ENCODE data around the gene DCST2. TPM values are rescaled to one million over a fixed set of nuclear protein-coding genes. Genes with fewer than 3 reads are reported as not detected.
A peak's percentile ranks its signal among the peaks of the same experiment; 100 is the strongest.

The DCST2 gene
- total and polyA plus RNA-seq, 7 experiments from 2014 or later = 0.22 to 3.3 (median 2.4) TPM; not detected in 2

DNA sequence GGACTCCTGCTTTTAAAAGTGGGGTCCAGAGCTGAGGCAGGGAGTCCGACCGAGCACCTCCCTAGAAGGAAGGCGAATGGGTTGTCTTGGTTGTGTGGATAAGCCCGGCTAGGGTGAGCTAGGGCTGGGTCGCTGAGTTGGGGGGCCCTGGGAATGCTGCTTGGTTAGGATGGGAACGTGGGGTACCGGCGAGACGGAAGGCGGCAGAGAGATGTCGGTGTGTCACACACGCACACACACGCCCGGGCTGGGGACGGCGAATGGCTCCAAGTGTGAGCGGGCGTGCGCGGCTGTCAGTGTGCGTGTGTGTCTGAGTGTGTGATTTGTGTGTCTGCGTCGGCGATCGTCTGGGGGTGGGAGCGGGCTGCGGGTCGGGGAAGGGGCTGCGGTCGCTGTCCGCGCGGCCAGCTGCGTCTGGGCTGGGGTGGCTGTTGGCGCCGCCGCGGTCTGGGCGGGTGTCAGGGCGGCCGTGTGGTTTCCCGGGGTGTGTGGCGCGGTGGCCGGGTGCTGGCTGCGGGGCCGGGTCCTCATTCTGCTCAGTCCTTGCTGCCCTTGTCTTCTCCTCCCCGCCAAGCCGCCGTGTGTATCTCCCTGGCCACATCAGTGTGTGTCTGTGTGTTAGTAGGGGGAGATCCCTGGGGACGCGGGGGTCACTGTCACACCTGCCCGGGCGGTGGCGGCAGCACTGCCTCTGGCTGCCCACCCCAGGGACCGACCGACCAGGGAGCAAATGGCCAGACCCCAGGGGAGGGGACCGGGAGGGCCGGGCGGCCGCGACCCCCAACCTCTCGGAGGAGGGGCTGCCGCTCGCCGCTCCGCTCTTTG is 46.1 kb upstream of the DCST2 start:
- peak in 2 of 9 donors; percentile 24 to 40 for DNase-seq
- peaks cover 0 to 4% (median 0%) of the 10 kb centered on the region in 5 donors for H3K36me3 Mint-ChIP-seq
- peak overlapping the region in 8 of 9 donors; percentile 1 to 84 (median 50) for H3K27ac Mint-ChIP-seq
- H3K4me3 ChIP-seq (ENCODE audit: low read length) = peak overlapping the region; percentile 48
- peaks cover 30 to 69% (median 55%) of the 10 kb centered on the region in 7 donors for H3K4me1 Mint-ChIP-seq
- ChIA-PET CTCF (interaction anchor here (0.7 to 8.1 kb wide), 4 partner anchors 16 to 42 kb away, joined by 3 to 52 read pairs (median 4); partner anchors contain the start of gene EFNA4), POLR2A (interaction anchor here (0.6 to 1.7 kb wide), 5 partner anchors 10 to 93 kb away, joined by 3 to 8 read pairs (median 4); partner anchors contain the start of genes EFNA4 and KRTCAP2)
- no peaks in the 10 kb centered on the region for H3K9me3 ChIP-seq (ENCODE audit: control insufficient read depth in 2 of 3, low read length in 3 of 3)
- peaks cover 28 to 31% of the 10 kb centered on the region in 2 donors for H3K27me3 ChIP-seq (ENCODE audit: control insufficient read depth in 2 of 2, insufficient read depth in 2 of 2, low read length in 2 of 2)
- no peak for ATAC-seq
- peak overlapping the region; percentile 79 to 92 (median 86) for H3K4me3 Mint-ChIP-seq
- H3K9me3 Mint-ChIP-seq = peaks cover 0 to 4% (median 0%) of the 10 kb centered on the region in 11 donors
- H3K36me3 ChIP-seq (ENCODE audit: control insufficient read depth in 2 of 3, insufficient read depth in 3 of 3, low read length in 3 of 3) = no peaks in the 10 kb centered on the region
- H3K4me1 ChIP-seq (ENCODE audit: control insufficient read depth in 2 of 2, insufficient read depth in 2 of 2, low read length in 2 of 2) = peaks cover 51 to 53% of the 10 kb centered on the region in 2 donors
- intact Hi-C loops (cut with micrococcal nuclease) = loop anchor here (1.0 to 10.0 kb wide), 5 partner anchors 8 to 605 kb away; partner anchors contain the start of genes PBXIP1 (in 1 of the 2) and SLC50A1 (in 1 of the 2)
- peaks cover 17 to 56% (median 31%) of the 10 kb centered on the region in 5 donors for H3K27me3 Mint-ChIP-seq
- H3K27ac ChIP-seq (ENCODE audit: low read depth, low read length) = no peak overlapping the region

DNA sequence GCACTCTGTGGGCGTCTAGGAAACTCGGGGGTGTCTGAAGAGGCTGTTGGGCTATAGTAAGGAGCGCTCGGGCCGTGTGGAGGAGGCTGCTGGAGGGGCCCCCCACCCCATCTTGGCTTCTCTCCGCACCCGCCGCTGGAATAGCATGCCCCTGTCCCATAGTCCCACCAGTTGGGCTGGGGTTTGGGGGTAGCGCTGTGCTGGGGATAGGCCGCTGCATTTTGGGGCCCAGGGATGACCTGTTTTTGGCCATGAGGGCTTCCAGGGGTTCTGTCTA is 45.6 kb upstream of the DCST2 start:
- ATAC-seq (no peak), DNase-seq (no peak)
- Mint-ChIP-seq H3K27me3 (peaks cover 13 to 51% (median 29%) of the 10 kb centered on the region in 5 donors), H3K4me1 (peaks cover 25 to 68% (median 53%) of the 10 kb centered on the region in 7 donors), H3K4me3 (peak overlapping the region; percentile 79 to 92 (median 86)), H3K27ac (peak overlapping the region in 8 of 9 donors; percentile 1 to 84 (median 50)), H3K36me3 (peaks cover 0 to 4% (median 0%) of the 10 kb centered on the region in 5 donors), H3K9me3 (peaks cover 0 to 4% (median 0%) of the 10 kb centered on the region in 11 donors)
- no peak overlapping the region for H3K27ac ChIP-seq (ENCODE audit: low read depth, low read length)
- H3K36me3 ChIP-seq (ENCODE audit: control insufficient read depth in 2 of 3, insufficient read depth in 3 of 3, low read length in 3 of 3) = no peaks in the 10 kb centered on the region
- peaks cover 26 to 27% of the 10 kb centered on the region in 2 donors for H3K27me3 ChIP-seq (ENCODE audit: control insufficient read depth in 2 of 2, insufficient read depth in 2 of 2, low read length in 2 of 2)
- ChIA-PET POLR2A (interaction anchor here (0.8 to 1.6 kb wide), 4 partner anchors 9 to 33 kb away, joined by 3 to 8 read pairs (median 4); partner anchors contain the start of gene EFNA4), CTCF (interaction anchor here (0.7 to 8.1 kb wide), 4 partner anchors 16 to 41 kb away, joined by 3 to 52 read pairs (median 4); partner anchors contain the start of gene EFNA4)
- peaks cover 47% of the 10 kb centered on the region in 2 donors for H3K4me1 ChIP-seq (ENCODE audit: control insufficient read depth in 2 of 2, insufficient read depth in 2 of 2, low read length in 2 of 2)
- H3K4me3 ChIP-seq (ENCODE audit: low read length) = peak overlapping the region; percentile 48
- H3K9me3 ChIP-seq (ENCODE audit: control insufficient read depth in 2 of 3, low read length in 3 of 3) = no peaks in the 10 kb centered on the region
- intact Hi-C loops (cut with micrococcal nuclease) = loop anchor here (1.0 kb wide), 2 partner anchors 8 to 17 kb away; no protein-coding TSS in a partner anchor

DNA sequence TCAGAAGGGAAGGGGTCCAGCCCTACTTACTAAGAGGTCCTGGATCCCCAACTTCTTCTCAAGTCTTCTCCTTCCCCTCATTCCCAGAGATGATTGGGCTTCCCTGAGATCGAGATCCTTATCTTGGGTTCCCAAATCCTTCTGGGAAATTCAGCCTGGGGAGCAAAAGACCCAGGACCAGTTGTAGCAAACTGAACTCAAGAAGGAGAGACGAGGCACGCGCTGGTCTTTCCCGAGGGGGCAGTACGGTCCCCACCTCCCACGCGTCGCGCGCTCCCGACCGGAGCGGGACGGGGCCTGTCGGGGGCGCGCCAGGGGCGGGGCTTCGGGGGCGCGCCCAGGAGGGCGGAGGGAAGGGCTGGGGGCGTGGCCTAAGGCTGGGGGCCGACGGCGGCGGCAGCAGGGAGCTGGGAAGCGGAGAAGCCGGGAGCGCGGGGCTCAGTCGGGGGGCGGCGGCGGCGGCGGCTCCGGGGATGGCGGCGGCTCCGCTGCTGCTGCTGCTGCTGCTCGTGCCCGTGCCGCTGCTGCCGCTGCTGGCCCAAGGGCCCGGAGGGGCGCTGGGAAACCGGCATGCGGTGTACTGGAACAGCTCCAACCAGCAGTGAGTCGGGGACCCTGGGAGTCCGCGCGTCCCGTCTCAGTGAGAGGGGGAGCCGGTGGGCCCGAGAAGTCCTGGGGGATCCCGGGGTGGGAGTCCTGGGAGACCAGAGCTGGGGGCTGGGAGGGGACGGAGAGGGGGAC is 45.1 kb upstream of the DCST2 start, which contains the start of gene EFNA3:
EFNA3 (plus strand) TSS at position 369 of the 741 bp plus-strand sequence; CDS start at position 474, 105 bp downstream.
- H3K4me1 Mint-ChIP-seq = peaks cover 23 to 68% (median 52%) of the 10 kb centered on the region in 7 donors
- peaks cover 8 to 46% (median 24%) of the 10 kb centered on the region in 5 donors for H3K27me3 Mint-ChIP-seq
- peak within 1 kb of the TSS; percentile 79 to 92 (median 86) for H3K4me3 Mint-ChIP-seq
- peak within 1 kb of the TSS; percentile 48 for H3K4me3 ChIP-seq (ENCODE audit: low read length)
- ATAC-seq (peak; percentile 82), DNase-seq (peak in 8 of 9 donors; percentile 39 to 85 (median 52))
- peak within 1 kb of the TSS; percentile 34 to 84 (median 56) for H3K27ac Mint-ChIP-seq
- CTCF ChIA-PET = interaction anchor here (0.7 to 8.1 kb wide), 5 partner anchors 10 to 311 kb away, joined by 3 to 52 read pairs (median 3); partner anchors contain the start of gene EFNA4
- intact Hi-C loops (cut with micrococcal nuclease) = loop anchor here (1.0 kb wide), 2 partner anchors 7 to 16 kb away; no protein-coding TSS in a partner anchor
- peaks cover 0 to 4% (median 0%) of the 10 kb centered on the region in 11 donors for H3K9me3 Mint-ChIP-seq
- peaks cover 0 to 4% (median 0%) of the 10 kb centered on the region in 5 donors for H3K36me3 Mint-ChIP-seq
- POLR2A ChIA-PET = interaction anchor here (0.5 to 1.6 kb wide), 7 partner anchors 9 to 333 kb away, joined by 3 to 8 read pairs (median 3); partner anchors contain the start of gene EFNA4
- H3K4me1 ChIP-seq (ENCODE audit: control insufficient read depth in 2 of 2, insufficient read depth in 2 of 2, low read length in 2 of 2) = peaks cover 44 to 49% of the 10 kb centered on the region in 2 donors
- H3K36me3 ChIP-seq (ENCODE audit: control insufficient read depth in 2 of 3, insufficient read depth in 3 of 3, low read length in 3 of 3) = no peaks in the 10 kb centered on the region
- H3K27me3 ChIP-seq (ENCODE audit: control insufficient read depth in 2 of 2, insufficient read depth in 2 of 2, low read length in 2 of 2) = peaks cover 22% of the 10 kb centered on the region in 2 donors
- no peaks in the 10 kb centered on the region for H3K9me3 ChIP-seq (ENCODE audit: control insufficient read depth in 2 of 3, low read length in 3 of 3)
- H3K27ac ChIP-seq (ENCODE audit: low read depth, low read length) = no peak within 1 kb of the TSS

- Histone ChIP-seq H3K4me1 (ENCODE audit: control insufficient read depth in 2 of 2, insufficient read depth in 2 of 2, low read length in 2 of 2) (peaks cover 39 to 49% of the 10 kb centered on the region in 2 donors), H3K27me3 (ENCODE audit: control insufficient read depth in 2 of 2, insufficient read depth in 2 of 2, low read length in 2 of 2) (peaks cover 14 to 16% of the 10 kb centered on the region in 2 donors), H3K27ac (ENCODE audit: low read depth, low read length) (no peak overlapping the region), H3K36me3 (ENCODE audit: control insufficient read depth in 2 of 3, insufficient read depth in 3 of 3, low read length in 3 of 3) (no peaks in the 10 kb centered on the region), H3K4me3 (ENCODE audit: low read length) (no peak overlapping the region), H3K9me3 (ENCODE audit: control insufficient read depth in 2 of 3, low read length in 3 of 3) (no peaks in the 10 kb centered on the region)
- ChIA-PET POLR2A (interaction anchor here (1.0 to 1.6 kb wide), 4 partner anchors 8 to 26 kb away, joined by 3 to 4 read pairs (median 4); partner anchors contain the start of gene EFNA4), CTCF (interaction anchor here (0.8 to 8.1 kb wide), 3 partner anchors 9 to 310 kb away, joined by 3 to 52 read pairs (median 3); partner anchors contain the start of gene EFNA4)
- Mint-ChIP-seq H3K4me1 (peaks cover 30 to 72% (median 56%) of the 10 kb centered on the region in 7 donors), H3K9me3 (peaks cover 0 to 4% (median 0%) of the 10 kb centered on the region in 11 donors), H3K27ac (peak overlapping the region in 8 of 9 donors; percentile 3 to 70 (median 36)), H3K36me3 (peaks cover 0 to 4% (median 0%) of the 10 kb centered on the region in 5 donors), H3K27me3 (peaks cover 7 to 39% (median 18%) of the 10 kb centered on the region in 5 donors), H3K4me3 (peak overlapping the region; percentile 0 to 90 (median 59))
- DNase-seq (peak in 1 of 9 donors; percentile 8), ATAC-seq (no peak)
- intact Hi-C loops (cut with micrococcal nuclease) = no loop called here
Measured at GRCh38 chr1:155077758-155078445, 44.3 kb upstream of the DCST2 start.

DNA sequence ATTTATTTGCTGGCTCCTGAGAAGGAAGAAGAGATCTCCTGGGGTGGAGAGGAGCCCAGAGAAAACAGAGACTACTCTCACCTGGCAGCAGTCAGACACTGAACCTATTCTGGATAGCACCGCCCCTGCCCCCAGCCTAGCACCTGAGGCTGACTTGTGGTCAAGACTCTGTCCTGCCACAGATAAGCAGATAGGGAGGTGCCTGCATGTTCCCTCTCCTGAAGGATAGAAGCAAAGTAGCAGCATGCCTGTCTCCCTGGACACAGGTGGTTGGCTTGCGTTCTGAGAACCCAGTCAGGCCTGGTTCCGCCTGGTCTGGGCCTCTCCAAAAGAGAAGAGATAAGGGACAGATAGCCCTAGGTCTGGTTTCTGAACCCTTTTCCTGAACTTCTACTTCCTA is 43.8 kb upstream of the DCST2 start:
- Histone ChIP-seq H3K36me3 (ENCODE audit: control insufficient read depth in 2 of 3, insufficient read depth in 3 of 3, low read length in 3 of 3) (no peaks in the 10 kb centered on the region), H3K27me3 (ENCODE audit: control insufficient read depth in 2 of 2, insufficient read depth in 2 of 2, low read length in 2 of 2) (peaks cover 9 to 13% of the 10 kb centered on the region in 2 donors), H3K4me1 (ENCODE audit: control insufficient read depth in 2 of 2, insufficient read depth in 2 of 2, low read length in 2 of 2) (peaks cover 33 to 44% of the 10 kb centered on the region in 2 donors), H3K27ac (ENCODE audit: low read depth, low read length) (no peak overlapping the region), H3K9me3 (ENCODE audit: control insufficient read depth in 2 of 3, low read length in 3 of 3) (no peaks in the 10 kb centered on the region), H3K4me3 (ENCODE audit: low read length) (no peak overlapping the region)
- DNase-seq (peak in 1 of 9 donors; percentile 7), ATAC-seq (no peak)
- H3K9me3 Mint-ChIP-seq = peaks cover 0 to 4% (median 0%) of the 10 kb centered on the region in 11 donors
- intact Hi-C loops (cut with micrococcal nuclease) = no loop called here
- H3K4me3 Mint-ChIP-seq = peak overlapping the region in 9 of 10 donors; percentile 0 to 90 (median 40)
- H3K27ac Mint-ChIP-seq = peak overlapping the region in 8 of 9 donors; percentile 3 to 70 (median 36)
- H3K27me3 Mint-ChIP-seq = peaks cover 7 to 34% (median 15%) of the 10 kb centered on the region in 5 donors
- POLR2A ChIA-PET = interaction anchor here (0.9 to 1.6 kb wide), 3 partner anchors 11 to 25 kb away, joined by 3 read pairs; no protein-coding TSS in a partner anchor
- H3K36me3 Mint-ChIP-seq = peaks cover 0 to 4% (median 0%) of the 10 kb centered on the region in 5 donors
- CTCF ChIA-PET = interaction anchor here (0.8 to 8.1 kb wide), 2 partner anchors 9 to 14 kb away, joined by 3 to 52 read pairs; partner anchors contain the start of gene EFNA4
- peaks cover 27 to 72% (median 53%) of the 10 kb centered on the region in 7 donors for H3K4me1 Mint-ChIP-seq

Measured in naive thymus-derived CD4-positive, alpha-beta T cell (primary cell).